ENCODE measurements around the gene KRTAP19-2.
A peak's percentile ranks its signal among the peaks of the same experiment; 100 is the strongest.

Gene KRTAP19-2

DNA sequence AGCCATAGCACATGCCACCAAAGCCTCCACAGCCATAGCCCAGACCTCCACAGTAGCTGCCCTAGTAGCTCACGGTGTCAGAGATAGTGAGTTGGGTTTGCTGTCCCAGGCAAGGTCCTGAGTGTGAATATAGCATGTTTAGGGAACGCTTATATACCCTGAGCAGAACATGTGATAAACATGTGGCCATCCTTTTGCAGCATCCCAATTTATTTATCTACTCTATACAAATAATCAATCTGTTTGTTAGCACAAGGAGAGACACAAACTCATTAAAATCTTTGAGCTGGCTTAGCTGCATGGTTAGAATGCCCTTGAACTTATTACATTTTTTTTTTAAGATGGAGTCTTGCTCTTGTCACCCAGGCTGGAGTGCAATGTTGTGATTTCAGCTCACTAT, at the start of gene KRTAP19-2:
KRTAP19-2 (minus strand) TSS at position 101 of the 400 bp plus-strand sequence; CDS start at position 13, 88 bp downstream.
- no peak for DNase-seq (ENCODE audit: low read depth in 2 of 3, low spot score in 1 of 3)

GRCh38 chr21:30518876-30519275, 31.6 kb upstream of the KRTAP19-2 start:
- DNase-seq (ENCODE audit: low read depth in 2 of 3, low spot score in 1 of 3): no peak

DNA sequence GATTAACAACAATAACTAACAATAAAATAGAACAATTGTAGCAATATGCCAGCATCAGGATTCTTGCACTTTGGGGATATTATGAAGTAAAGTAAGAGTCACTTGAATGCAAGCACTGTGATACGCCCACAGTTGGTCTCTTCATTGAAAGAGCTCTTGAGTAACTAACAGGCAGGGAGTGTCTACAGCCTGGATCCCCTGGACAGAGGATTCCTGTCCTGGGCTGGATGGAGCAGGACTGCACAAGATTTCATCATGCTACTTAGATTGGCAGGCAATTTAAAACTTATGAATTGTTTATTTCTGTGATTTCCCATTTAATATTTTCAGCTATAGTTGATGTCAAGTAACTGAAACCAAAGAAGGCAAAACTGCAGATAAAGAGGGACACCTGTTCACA, 28.4 kb upstream of the KRTAP19-2 start:
- DNase-seq (ENCODE audit: low read depth in 2 of 3, low spot score in 1 of 3): no peak

GRCh38 chr21:30505621-30506205, 18.5 kb upstream of the KRTAP19-2 start:
- peak in 1 of 3 donors; percentile 4 for DNase-seq (ENCODE audit: low read depth in 2 of 3, low spot score in 1 of 3)

GRCh38 chr21:30502041-30502440, 14.8 kb upstream of the KRTAP19-2 start, which contains the start of gene KRTAP19-5:
KRTAP19-5 (minus strand) TSS chr21:30502141; CDS start chr21:30502090, 51 bp downstream.
- DNase-seq (ENCODE audit: low read depth in 2 of 3, low spot score in 1 of 3): no peak

- DNase-seq (ENCODE audit: low read depth in 2 of 3, low spot score in 1 of 3): no peak
Observed at GRCh38 chr21:30497065-30497464, 9.8 kb upstream of the KRTAP19-2 start, which contains the start of gene KRTAP19-4. KRTAP19-4 (minus strand) TSS chr21:30497165; CDS start chr21:30497110, 55 bp downstream.

GRCh38 chr21:30491963-30492428, 4.8 kb upstream of the KRTAP19-2 start, which contains the start of gene KRTAP19-3:
KRTAP19-3 (minus strand) TSS chr21:30492013; CDS start chr21:30491957, 56 bp downstream.
- no peak for DNase-seq (ENCODE audit: low read depth in 2 of 3, low spot score in 1 of 3)

DNA sequence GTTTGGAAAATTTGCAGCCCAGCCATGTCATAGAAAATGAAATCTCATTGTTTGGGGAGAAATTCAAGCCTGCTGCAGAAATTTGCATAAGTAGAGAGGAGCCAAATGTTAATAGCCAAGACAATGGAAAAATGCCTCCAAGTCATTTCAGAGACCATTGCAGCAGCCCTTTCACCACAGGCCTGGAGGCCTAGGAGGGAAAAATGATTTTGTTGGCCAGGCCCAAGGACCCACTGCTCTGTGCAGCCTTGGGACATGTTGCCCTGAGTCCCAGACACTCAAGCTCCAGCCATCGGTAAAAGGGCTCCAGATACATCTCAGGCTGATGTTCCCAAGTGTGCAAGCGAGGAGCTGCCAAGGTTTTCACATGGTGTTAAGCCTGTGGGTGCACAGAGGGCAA, 1.1 kb downstream of the KRTAP19-2 start:
- no peak for DNase-seq (ENCODE audit: low read depth in 2 of 3, low spot score in 1 of 3)

DNA sequence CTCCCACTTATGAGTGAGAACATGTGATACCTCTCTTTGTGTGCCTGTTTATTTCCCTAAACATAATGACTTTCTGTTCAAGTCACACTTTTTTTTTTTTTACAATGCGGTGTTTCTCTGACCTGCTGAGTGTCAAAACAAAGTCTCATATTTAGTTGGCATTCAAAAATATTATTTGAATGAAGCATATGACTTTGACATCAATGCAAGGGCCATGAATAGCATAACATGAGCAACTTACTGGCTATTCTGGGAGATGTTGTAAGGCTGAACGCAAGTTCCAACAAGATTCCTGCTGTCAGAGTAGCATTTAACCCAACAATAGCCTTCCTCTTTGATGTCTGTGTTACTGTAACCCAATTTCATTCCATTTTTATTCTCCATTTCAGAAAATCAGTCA, 5.1 kb downstream of the KRTAP19-2 start:
- no peak for DNase-seq (ENCODE audit: low read depth in 2 of 3, low spot score in 1 of 3)

DNA sequence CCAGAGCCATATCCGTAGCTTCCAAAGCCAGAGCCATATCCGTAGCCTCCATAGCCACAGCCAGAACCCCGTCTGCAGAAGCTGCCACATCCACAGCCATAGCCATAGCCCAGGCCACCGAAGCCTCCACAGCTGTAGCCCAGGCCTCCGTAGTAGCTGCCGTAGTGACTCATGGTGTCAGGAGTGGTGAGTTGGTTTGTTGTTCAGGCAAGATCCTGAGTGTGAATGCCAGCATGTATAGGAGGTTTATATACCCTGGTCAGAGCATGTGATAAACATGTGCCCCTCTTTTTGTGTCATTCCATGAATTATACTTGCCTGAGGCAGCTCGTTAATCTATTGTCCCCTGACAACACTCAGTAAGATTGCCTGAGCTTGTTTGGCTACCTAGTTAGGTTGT, 7.1 kb downstream of the KRTAP19-2 start, which contains the start of gene KRTAP19-1:
KRTAP19-1 (minus strand) TSS at position 223 of the 400 bp plus-strand sequence; CDS start at position 173, 50 bp downstream.
- DNase-seq (ENCODE audit: low read depth in 2 of 3, low spot score in 1 of 3): no peak

- no peak for DNase-seq (ENCODE audit: low read depth in 2 of 3, low spot score in 1 of 3)
Observed at GRCh38 chr21:30479259-30479658, 8.0 kb downstream of the KRTAP19-2 start.

GRCh38 chr21:30478004-30478403, 9.2 kb downstream of the KRTAP19-2 start:
- no peak for DNase-seq (ENCODE audit: low read depth in 2 of 3, low spot score in 1 of 3)

- DNase-seq (ENCODE audit: low read depth in 2 of 3, low spot score in 1 of 3): no peak
Observed at GRCh38 chr21:30468900-30469714, 18.1 kb downstream of the KRTAP19-2 start.

GRCh38 chr21:30463713-30464112, 23.5 kb downstream of the KRTAP19-2 start:
- no peak for DNase-seq (ENCODE audit: low read depth in 2 of 3, low spot score in 1 of 3)

DNA sequence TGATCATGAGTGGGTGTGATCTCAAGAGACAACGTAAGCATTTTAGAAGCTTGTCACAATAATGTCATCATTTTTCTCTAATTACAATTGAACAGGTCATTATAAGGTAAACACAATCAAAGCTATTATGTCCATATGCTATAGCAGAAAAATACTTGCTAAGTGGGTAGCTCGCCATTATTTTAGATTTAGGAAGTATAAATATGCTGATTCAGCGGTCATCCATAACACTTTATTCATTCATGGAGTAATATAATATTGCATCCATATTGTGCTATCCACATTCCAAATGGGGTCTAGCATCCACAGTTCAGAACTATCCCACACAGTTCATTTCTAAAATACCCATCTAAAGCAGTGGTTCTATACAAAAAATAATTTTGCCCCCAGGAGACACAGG, 38.7 kb downstream of the KRTAP19-2 start:
- no peak for DNase-seq (ENCODE audit: low read depth in 2 of 3, low spot score in 1 of 3)

DNA sequence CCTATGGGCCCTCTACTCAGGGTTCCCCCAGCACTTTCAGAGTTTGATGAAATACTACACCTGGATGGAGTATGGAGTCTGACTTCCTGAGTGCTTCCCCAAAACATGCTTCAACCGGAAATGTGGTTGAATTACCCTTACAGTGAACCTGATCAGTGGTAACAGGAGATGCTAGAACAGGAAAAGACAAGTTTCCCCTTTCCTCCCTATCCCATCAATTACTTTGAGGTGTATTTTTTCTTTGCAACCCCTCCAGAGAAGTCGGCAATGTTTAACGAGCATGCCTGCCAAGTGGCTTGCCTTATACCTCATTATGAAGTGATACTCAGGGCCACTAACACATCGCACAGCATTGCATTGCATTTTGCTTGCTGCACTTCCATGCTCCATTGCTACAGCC, 40.2 kb downstream of the KRTAP19-2 start:
- no peak for DNase-seq (ENCODE audit: low read depth in 2 of 3, low spot score in 1 of 3)

DNA sequence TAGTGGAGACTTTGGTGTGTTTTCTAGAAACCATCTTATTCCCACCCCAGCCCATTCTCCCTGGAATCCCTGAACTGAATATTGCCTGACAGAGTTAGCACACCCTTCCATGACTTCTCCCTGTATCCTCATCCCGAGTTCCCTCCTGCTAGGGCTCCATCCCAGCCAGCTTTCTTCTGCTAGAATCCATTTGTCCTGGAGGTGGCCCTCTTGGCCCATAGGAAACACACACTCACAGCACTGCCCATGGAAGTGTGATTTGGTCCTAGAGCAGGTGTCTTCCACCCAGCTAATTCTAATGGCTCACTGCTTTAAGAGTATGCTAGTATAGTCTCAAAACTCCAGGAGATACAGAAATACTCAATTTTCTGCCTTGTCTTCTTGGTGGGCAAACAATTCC, 43.0 kb downstream of the KRTAP19-2 start:
- no peak for DNase-seq (ENCODE audit: low read depth in 2 of 3, low spot score in 1 of 3)

DNA sequence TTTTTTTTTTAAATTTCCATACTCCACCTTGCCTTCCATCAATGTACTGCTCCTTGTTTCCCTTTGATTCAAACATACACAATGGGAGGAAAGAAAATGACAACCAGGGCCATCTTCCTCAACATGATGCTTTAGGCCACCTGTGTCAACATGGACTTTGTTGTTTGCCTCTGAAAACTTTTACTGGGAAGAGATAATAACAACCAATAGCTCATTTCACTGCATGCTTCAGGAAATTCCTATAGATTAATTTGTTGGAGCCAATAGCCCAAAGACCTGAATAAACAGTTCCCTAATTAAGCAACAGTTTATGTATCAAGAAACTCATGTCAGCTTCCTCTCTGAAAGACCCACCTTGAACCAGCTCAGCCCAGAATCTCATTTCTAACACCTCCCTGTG, 44.0 kb downstream of the KRTAP19-2 start:
- no peak for DNase-seq (ENCODE audit: low read depth in 2 of 3, low spot score in 1 of 3)

DNA sequence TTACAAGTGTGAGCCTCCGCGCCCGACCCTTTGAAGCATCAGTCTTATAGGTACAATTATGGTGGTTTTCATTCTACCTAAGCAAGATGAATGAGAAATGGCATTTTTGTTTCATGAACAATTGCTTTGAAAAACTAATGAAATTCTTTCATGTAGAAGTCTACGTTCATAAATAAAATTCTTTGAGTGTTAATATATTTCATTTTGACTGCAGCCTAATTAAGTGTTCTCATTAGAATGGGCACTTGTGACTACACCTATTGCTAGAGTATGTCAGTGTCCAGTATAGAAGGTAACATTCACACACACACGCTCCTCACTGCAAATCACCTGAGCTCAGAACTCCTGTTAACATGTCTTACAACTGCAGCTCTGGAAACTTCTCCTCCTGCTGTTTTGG, 47.3 kb downstream of the KRTAP19-2 start, which contains the start of gene KRTAP15-1:
KRTAP15-1 (plus strand) TSS at position 301 of the 400 bp plus-strand sequence; CDS start at position 354, 53 bp downstream.
- no peak for DNase-seq (ENCODE audit: low read depth in 2 of 3, low spot score in 1 of 3)

All from stimulated activated CD4-positive, alpha-beta T cell treated with anti-CD3 and anti-CD28 coated beads, Interleukin-12 subunit alpha, Interleukin-12 subunit beta, amount 100 ng/mL, for 48 hours (primary cell).